HEK293 (cell line): ENCODE measurements around the gene SRPK3.
A peak's percentile ranks its signal among the peaks of the same experiment; 100 is the strongest.

Experiments
- CTCF ChIA-PET: fragments of 350-600 bp; formaldehyde crosslinking; extraction: SDS; loops from one replicate; lab custom pipeline; 2021; ENCODE audit warnings: antibody characterized with exemption; lab: Yijun Ruan, JAX
- POLR2A ChIA-PET: fragments of 300-600 bp; formaldehyde crosslinking; extraction: SDS; loops from one replicate; lab custom pipeline; 2020; ENCODE audit warnings: antibody characterized with exemption, inconsistent platforms; lab: Yijun Ruan, JAX
- H3K27ac ChIP-seq: fragments of 200-500 bp; sonication (Bioruptor generic); 2 replicates; pipeline ENCODE4 v1.5.1; 2014; ENCODE audit warnings: low read depth, low read length, control low read depth, inconsistent platforms; ENCODE audit errors: extremely low read depth
- H3K36me3 ChIP-seq, 2 experiments: fragments of 200-500 bp in 1 of 2; sonication (Bioruptor generic) in 1 of 2; 1 replicate in 1 of 2; 2 replicates in 1 of 2; pipeline ENCODE4 v1.5.1; 2014 to 2017; ENCODE audit warnings: inconsistent platforms in 2 of 2, low read length in 2 of 2; ENCODE audit not compliant: control insufficient read depth in 2 of 2, insufficient read depth in 1 of 2
- H3K4me1 ChIP-seq: fragments of 200-500 bp; sonication (Bioruptor generic); 2 replicates; pipeline ENCODE4 v1.5.1; 2014; ENCODE audit warnings: mild to moderate bottlenecking, low read length, inconsistent platforms; ENCODE audit not compliant: control insufficient read depth, insufficient read depth
- H3K4me3 ChIP-seq: 2 replicates; pipeline ENCODE4 v1.5.1; 2011; ENCODE audit warnings: low read depth, mild to moderate bottlenecking, control low read depth, low read length, moderate library complexity
- H3K9me3 ChIP-seq: fragments of 200-500 bp; sonication (Bioruptor generic); 2 replicates; pipeline ENCODE4 v1.5.1; 2014; ENCODE audit warnings: low read depth, low read length, inconsistent platforms; ENCODE audit not compliant: control insufficient read depth, insufficient read depth
- GLIS1 ChIP-seq: fragments of 450-650 bp; formaldehyde crosslinking; IDR thresholded peaks from 2 replicates; pipeline ENCODE4 v1.5.1; 2016; ENCODE audit warnings: missing biosample characterization, missing genetic modification characterization
- SCRT1 ChIP-seq: fragments of 450-650 bp; formaldehyde crosslinking; IDR thresholded peaks from 2 replicates; pipeline ENCODE4 v1.5.1; 2016; ENCODE audit warnings: missing biosample characterization, missing genetic modification characterization, borderline replicate concordance
- SCRT2 ChIP-seq: fragments of 450-650 bp; formaldehyde crosslinking; IDR thresholded peaks from 2 replicates; pipeline ENCODE4 v1.5.1; 2016; ENCODE audit warnings: missing biosample characterization, missing genetic modification characterization
- SP3 ChIP-seq: fragments of 450-650 bp; formaldehyde crosslinking; IDR thresholded peaks from 2 replicates; pipeline ENCODE4 v1.5.1; 2016; ENCODE audit warnings: missing biosample characterization, missing genetic modification characterization
- WT1 ChIP-seq: fragments of 450-650 bp; formaldehyde crosslinking; IDR thresholded peaks from 2 replicates; pipeline ENCODE4 v1.5.1; 2016; ENCODE audit warnings: missing biosample characterization, missing genetic modification characterization
- ZBTB48 ChIP-seq: fragments of 450-650 bp; formaldehyde crosslinking; IDR thresholded peaks from 2 replicates; pipeline ENCODE4 v1.5.1; 2016; ENCODE audit warnings: missing biosample characterization, missing genetic modification characterization
- ZFHX2 ChIP-seq: fragments of 450-650 bp; formaldehyde crosslinking; conservative IDR thresholded peaks from 2 replicates; pipeline ENCODE4 v1.5.1; 2016; ENCODE audit warnings: missing biosample characterization, missing genetic modification characterization
- ZFP69B ChIP-seq: fragments of 450-650 bp; formaldehyde crosslinking; IDR thresholded peaks from 2 replicates; pipeline ENCODE4 v1.5.1; 2016; ENCODE audit warnings: missing biosample characterization, missing genetic modification characterization
- ZNF132 ChIP-seq: fragments of 450-650 bp; formaldehyde crosslinking; IDR thresholded peaks from 2 replicates; pipeline ENCODE4 v1.5.1; 2017; ENCODE audit warnings: missing biosample characterization, missing genetic modification characterization, borderline replicate concordance
- ZNF23 ChIP-seq: fragments of 450-650 bp; formaldehyde crosslinking; IDR thresholded peaks from 2 replicates; pipeline ENCODE4 v1.5.1; 2016; ENCODE audit warnings: missing biosample characterization, missing genetic modification characterization, borderline replicate concordance
- ZNF302 ChIP-seq: fragments of 450-650 bp; formaldehyde crosslinking; IDR thresholded peaks from 2 replicates; pipeline ENCODE4 v1.5.1; 2016; ENCODE audit warnings: missing biosample characterization, missing genetic modification characterization, low read depth
- ZNF335 ChIP-seq: fragments of 450-650 bp; formaldehyde crosslinking; conservative IDR thresholded peaks from 2 replicates; pipeline ENCODE4 v1.5.1; 2016; ENCODE audit warnings: missing biosample characterization, missing genetic modification characterization
- ZNF623 ChIP-seq: fragments of 450-650 bp; formaldehyde crosslinking; IDR thresholded peaks from 2 replicates; pipeline ENCODE4 v1.5.1; 2016; ENCODE audit warnings: missing biosample characterization, missing genetic modification characterization
- ZNF768 ChIP-seq: fragments of 450-650 bp; formaldehyde crosslinking; IDR thresholded peaks from 2 replicates; pipeline ENCODE4 v1.5.1; 2018; ENCODE audit warnings: missing biosample characterization, mild to moderate bottlenecking, missing genetic modification characterization
- TF ChIP-seq, protein P1 (sequence below): fragments of 450-650 bp; formaldehyde crosslinking; IDR thresholded peaks from 2 replicates; pipeline ENCODE4 v1.5.1; 2016; ENCODE audit warnings: missing biosample characterization, missing genetic modification characterization
- TF ChIP-seq, protein P2 (sequence below): fragments of 450-650 bp; formaldehyde crosslinking; IDR thresholded peaks from 2 replicates; pipeline ENCODE4 v1.5.0; 2017; ENCODE audit warnings: missing biosample characterization, missing genetic modification characterization, borderline replicate concordance
- TF ChIP-seq, protein P3 (sequence below): fragments of 450-650 bp; formaldehyde crosslinking; IDR thresholded peaks from 2 replicates; pipeline ENCODE4 v1.5.1; 2017; ENCODE audit warnings: missing biosample characterization, missing genetic modification characterization
- TF ChIP-seq, protein P4 (sequence below): fragments of 450-650 bp; formaldehyde crosslinking; IDR thresholded peaks from 2 replicates; pipeline ENCODE4 v1.5.1; 2016; ENCODE audit warnings: missing biosample characterization, missing genetic modification characterization

Gene SRPK3

DNA sequence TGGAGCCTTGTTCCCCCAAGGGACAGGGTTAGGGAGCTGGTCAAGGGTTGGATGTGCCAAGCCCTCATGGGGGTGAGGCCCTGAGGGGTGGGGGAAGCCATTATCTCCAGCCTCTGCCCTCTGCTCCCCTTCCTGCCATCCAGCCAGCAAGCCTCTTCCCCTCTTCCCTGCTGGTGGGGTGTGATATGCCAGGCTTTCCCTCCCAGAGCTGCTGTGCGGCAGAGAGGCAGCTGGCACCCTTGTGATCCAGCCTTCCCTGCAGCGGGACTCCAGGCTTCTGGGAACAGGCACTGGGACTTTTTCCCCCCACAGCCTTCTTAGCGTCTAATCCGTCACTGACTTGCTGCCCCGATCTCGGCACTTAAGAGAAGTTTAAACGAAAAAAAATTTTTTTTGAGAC lies 19.9 kb downstream of the SRPK3 start:
- Histone ChIP-seq H3K36me3 (peaks cover 5 to 37% of the 10 kb centered on the region in 2 experiments; a peak in 2 of 3 replicates), H3K4me1 (no peaks in the 10 kb centered on the region), H3K27ac (no peak overlapping the region), H3K9me3 (no peaks in the 10 kb centered on the region), H3K4me3 (no peak overlapping the region)
- POLR2A ChIA-PET: no interaction called here
- CTCF ChIA-PET: interaction anchor here (0.6 to 0.7 kb wide), 2 partner anchors 145 to 448 kb away, joined by 3 to 6 read pairs; no protein-coding TSS in a partner anchor
- TF ChIP-seq ZNF23 (tag by site-specific recombination) (no peak), ZBTB48 (tag by site-specific recombination) (peak; percentile 52; the same call in 1 of the 2 replicates)

DNA sequence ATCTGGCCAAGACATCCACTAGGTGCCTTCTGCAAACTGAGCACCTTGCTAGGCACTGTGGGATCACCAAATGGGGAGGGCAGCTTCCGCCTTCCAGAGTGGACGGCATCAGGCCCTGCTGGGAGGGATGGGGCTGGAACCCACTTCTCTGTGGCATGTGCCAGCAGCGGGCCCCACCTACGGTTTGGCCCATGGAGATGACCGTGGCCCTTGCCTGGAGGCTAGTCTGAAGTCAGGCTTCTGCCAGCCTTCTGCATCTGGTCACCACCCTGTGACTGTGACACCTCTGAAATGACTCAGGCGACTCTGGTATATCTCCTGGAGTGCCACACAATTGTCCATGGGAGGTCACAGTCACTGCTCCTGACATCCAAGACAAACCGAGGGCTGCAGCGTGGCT lies 20.8 kb downstream of the SRPK3 start:
- H3K4me1 ChIP-seq: no peaks in the 10 kb centered on the region
- H3K4me3 ChIP-seq: no peak overlapping the region
- CTCF ChIA-PET: interaction anchor here (0.7 kb wide), 1 partner anchor 449 kb away, joined by 3 read pairs; no protein-coding TSS in a partner anchor
- TF ChIP-seq SCRT2 (tag by site-specific recombination): no peak
- peak; percentile 57 for TF ChIP-seq GLIS1
- TF ChIP-seq, protein P1, sequence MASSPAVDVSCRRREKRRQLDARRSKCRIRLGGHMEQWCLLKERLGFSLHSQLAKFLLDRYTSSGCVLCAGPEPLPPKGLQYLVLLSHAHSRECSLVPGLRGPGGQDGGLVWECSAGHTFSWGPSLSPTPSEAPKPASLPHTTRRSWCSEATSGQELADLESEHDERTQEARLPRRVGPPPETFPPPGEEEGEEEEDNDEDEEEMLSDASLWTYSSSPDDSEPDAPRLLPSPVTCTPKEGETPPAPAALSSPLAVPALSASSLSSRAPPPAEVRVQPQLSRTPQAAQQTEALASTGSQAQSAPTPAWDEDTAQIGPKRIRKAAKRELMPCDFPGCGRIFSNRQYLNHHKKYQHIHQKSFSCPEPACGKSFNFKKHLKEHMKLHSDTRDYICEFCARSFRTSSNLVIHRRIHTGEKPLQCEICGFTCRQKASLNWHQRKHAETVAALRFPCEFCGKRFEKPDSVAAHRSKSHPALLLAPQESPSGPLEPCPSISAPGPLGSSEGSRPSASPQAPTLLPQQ (tag by site-specific recombination): peak; percentile 60
- no peak for TF ChIP-seq SP3 (tag by site-specific recombination)
- TF ChIP-seq ZNF768 (tag by site-specific recombination): no peak
- no peak for TF ChIP-seq ZNF623
- TF ChIP-seq ZNF302 (tag by site-specific recombination): no peak
- peak; percentile 63; the same call in 1 of the 2 replicates for TF ChIP-seq ZFP69B
- POLR2A ChIA-PET: no interaction called here
- peaks cover 3 to 28% of the 10 kb centered on the region in 2 experiments; a peak in 2 of 3 replicates for H3K36me3 ChIP-seq
- H3K27ac ChIP-seq: no peak overlapping the region
- no peaks in the 10 kb centered on the region for H3K9me3 ChIP-seq

DNA sequence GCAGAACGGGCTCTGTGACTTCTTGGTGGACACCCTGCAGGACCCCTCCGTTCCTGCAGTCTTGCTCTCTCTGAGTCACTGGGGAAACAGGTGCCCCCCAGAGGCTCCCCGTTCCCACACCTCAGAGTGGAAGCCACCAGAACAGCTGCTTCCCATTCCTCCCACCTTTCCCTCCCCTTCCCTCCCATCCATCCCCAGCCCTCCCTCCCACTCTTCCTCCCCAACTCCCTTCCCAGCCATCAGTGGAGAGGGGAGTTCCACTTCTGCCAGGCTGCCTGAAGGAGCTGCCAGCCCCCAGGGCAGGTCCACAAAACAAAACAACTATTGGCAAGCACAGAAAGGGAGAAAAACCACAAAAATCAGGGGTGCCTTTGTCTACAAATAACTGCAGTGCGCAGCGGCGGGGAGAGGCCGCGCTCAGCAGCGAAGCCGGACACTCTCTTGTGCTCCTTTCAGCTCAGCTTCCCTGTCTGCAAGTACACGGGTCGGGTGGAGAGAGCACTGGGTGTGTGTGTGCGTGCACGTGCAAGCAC lies 21.7 kb downstream of the SRPK3 start:
- ChIA-PET POLR2A (interaction anchor here (0.6 kb wide), 2 partner anchors 8 to 124 kb away, joined by 3 to 5 read pairs; partner anchors contain the start of gene SSR4), CTCF (interaction anchor here (0.7 kb wide), 1 partner anchor 38 kb away, joined by 5 read pairs; the partner anchor contains the start of gene PLXNB3)
- Histone ChIP-seq H3K27ac (no peak overlapping the region), H3K4me3 (no peak overlapping the region), H3K36me3 (peaks cover 0 to 19% of the 10 kb centered on the region in 2 experiments; a peak in 2 of 3 replicates), H3K4me1 (no peaks in the 10 kb centered on the region), H3K9me3 (no peaks in the 10 kb centered on the region)
- TF ChIP-seq WT1 (tag by site-specific recombination) (peak; percentile 84), ZFHX2 (tag by site-specific recombination) (peak; percentile 72), SCRT1 (tag by site-specific recombination) (no peak), ZNF132 (tag by site-specific recombination) (no peak), ZNF335 (no peak)
- TF ChIP-seq, protein P2, sequence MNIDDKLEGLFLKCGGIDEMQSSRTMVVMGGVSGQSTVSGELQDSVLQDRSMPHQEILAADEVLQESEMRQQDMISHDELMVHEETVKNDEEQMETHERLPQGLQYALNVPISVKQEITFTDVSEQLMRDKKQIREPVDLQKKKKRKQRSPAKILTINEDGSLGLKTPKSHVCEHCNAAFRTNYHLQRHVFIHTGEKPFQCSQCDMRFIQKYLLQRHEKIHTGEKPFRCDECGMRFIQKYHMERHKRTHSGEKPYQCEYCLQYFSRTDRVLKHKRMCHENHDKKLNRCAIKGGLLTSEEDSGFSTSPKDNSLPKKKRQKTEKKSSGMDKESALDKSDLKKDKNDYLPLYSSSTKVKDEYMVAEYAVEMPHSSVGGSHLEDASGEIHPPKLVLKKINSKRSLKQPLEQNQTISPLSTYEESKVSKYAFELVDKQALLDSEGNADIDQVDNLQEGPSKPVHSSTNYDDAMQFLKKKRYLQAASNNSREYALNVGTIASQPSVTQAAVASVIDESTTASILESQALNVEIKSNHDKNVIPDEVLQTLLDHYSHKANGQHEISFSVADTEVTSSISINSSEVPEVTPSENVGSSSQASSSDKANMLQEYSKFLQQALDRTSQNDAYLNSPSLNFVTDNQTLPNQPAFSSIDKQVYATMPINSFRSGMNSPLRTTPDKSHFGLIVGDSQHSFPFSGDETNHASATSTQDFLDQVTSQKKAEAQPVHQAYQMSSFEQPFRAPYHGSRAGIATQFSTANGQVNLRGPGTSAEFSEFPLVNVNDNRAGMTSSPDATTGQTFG: no peak
- TF ChIP-seq, protein P1 (tag by site-specific recombination): no peak
- TF ChIP-seq, protein P3, sequence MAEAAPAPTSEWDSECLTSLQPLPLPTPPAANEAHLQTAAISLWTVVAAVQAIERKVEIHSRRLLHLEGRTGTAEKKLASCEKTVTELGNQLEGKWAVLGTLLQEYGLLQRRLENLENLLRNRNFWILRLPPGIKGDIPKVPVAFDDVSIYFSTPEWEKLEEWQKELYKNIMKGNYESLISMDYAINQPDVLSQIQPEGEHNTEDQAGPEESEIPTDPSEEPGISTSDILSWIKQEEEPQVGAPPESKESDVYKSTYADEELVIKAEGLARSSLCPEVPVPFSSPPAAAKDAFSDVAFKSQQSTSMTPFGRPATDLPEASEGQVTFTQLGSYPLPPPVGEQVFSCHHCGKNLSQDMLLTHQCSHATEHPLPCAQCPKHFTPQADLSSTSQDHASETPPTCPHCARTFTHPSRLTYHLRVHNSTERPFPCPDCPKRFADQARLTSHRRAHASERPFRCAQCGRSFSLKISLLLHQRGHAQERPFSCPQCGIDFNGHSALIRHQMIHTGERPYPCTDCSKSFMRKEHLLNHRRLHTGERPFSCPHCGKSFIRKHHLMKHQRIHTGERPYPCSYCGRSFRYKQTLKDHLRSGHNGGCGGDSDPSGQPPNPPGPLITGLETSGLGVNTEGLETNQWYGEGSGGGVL (tag by site-specific recombination): peak; percentile 81
- TF ChIP-seq, protein P4, sequence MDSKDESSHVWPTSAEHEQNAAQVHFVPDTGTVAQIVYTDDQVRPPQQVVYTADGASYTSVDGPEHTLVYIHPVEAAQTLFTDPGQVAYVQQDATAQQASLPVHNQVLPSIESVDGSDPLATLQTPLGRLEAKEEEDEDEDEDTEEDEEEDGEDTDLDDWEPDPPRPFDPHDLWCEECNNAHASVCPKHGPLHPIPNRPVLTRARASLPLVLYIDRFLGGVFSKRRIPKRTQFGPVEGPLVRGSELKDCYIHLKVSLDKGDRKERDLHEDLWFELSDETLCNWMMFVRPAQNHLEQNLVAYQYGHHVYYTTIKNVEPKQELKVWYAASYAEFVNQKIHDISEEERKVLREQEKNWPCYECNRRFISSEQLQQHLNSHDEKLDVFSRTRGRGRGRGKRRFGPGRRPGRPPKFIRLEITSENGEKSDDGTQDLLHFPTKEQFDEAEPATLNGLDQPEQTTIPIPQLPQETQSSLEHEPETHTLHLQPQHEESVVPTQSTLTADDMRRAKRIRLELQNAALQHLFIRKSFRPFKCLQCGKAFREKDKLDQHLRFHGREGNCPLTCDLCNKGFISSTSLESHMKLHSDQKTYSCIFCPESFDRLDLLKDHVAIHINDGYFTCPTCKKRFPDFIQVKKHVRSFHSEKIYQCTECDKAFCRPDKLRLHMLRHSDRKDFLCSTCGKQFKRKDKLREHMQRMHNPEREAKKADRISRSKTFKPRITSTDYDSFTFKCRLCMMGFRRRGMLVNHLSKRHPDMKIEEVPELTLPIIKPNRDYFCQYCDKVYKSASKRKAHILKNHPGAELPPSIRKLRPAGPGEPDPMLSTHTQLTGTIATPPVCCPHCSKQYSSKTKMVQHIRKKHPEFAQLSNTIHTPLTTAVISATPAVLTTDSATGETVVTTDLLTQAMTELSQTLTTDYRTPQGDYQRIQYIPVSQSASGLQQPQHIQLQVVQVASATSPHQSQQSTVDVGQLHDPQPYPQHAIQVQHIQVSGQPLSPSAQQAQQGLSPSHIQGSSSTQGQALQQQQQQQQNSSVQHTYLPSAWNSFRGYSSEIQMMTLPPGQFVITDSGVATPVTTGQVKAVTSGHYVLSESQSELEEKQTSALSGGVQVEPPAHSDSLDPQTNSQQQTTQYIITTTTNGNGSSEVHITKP (tag by site-specific recombination): no peak
